HG02970 (cell line): Measurements from ENCODE around the gene ANTXRL.
"Not testable (repeated sequence)": the region's sequence is repeated elsewhere in the genome, so short reads cannot be mapped to it uniquely, and the experiment has no call there.

Source experiments
- ATAC-seq: cut with Tn5 transposase; IDR thresholded peaks from one replicate; pipeline ENCODE4 v1.9.1; 2021; ENCODE audit warnings: mild to moderate bottlenecking, moderate library complexity, moderate number of reproducible peaks; ENCODE audit not compliant: unreplicated experiment, low FRiP score

ANTXRL gene

DNA sequence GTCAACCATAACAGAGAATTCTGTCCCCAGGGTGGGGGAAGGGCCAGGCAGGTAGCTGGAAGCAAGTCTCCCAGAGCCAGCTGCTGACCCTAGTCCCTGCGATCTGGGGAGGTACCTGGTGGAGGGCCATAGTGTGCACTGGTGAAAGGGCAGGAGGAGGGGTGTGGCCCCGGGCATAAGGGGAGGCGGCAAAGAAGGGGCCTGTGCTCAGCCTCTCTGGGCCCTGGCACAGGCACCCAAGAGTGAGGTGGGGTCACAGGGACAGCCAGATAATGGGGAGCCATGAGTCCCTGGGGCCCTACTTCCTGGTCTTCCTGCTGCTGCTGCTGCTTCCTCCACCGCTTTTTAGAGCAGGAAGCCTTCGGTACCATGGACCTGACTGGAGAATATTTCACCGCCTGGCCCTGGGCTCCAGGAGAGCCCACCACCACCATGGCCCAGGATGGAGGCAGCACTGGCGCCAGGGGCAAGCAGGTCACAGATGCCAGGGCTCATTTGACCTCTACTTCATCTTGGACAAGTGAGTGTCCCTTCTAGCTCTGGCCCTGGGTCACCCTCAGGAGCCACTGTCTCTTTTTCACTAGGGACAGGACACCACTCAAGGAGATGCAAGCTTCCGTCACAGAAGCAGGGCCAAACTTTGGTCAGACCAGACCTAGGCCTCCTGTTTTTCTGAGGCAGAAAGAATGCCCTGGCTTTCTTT is at the start of gene ANTXRL:
TSS of gene ANTXRL (plus strand) at position 7 of the 703 bp plus-strand sequence. CDS start at position 273, 266 bp downstream.
- no peak for ATAC-seq

DNA sequence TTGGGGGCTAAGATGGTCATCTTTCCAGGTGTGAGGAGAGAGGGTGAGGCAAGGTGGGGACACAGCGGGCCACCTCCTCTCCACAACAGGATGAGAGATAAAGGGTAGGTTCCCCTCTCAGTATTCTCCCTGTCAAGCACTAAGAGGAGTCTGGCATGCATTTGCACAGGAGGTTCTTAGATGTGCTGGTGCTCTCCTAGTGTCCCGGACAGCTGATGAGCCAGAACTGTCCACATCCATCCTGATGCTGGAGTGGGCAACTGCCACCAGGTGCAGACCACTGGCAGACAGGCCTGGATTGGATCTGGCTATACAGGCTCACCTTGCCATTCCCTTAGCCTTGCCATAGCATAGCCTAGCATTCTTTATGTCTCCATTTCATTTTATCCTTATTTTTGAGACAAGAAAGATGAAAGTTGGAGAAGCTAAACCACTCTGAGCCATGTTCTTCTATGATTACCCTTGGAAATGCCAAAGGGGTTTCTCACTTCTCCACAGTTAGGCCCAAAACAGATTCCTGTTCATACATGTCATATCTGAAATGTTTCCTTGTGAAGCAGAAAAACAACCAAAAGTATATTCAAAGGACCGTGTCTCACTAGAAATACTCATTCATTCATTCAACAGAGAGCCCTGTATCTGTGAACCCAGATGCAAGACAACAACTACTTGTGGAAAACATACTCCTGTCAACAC is 48.8 kb upstream of the ANTXRL start:
- ATAC-seq: no peak

DNA sequence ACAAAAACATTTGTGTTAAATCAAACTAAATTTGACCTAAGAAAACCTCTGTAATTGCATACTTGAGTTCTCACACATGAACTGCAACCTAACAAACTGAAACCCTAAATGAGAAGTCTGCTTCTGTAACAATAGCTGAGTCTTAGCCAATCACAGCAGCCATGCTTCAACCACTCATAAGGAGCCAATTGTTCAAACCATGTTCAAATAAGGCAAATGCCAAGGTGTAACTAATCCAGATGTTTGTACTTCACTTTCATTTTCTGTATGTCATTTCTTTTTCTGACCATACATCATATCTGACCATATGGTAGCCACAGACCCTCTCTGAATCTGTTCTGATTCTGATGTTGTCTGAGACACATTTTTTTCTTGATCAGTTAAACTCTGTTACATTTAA is 47.5 kb upstream of the ANTXRL start:
- no peak for ATAC-seq

DNA sequence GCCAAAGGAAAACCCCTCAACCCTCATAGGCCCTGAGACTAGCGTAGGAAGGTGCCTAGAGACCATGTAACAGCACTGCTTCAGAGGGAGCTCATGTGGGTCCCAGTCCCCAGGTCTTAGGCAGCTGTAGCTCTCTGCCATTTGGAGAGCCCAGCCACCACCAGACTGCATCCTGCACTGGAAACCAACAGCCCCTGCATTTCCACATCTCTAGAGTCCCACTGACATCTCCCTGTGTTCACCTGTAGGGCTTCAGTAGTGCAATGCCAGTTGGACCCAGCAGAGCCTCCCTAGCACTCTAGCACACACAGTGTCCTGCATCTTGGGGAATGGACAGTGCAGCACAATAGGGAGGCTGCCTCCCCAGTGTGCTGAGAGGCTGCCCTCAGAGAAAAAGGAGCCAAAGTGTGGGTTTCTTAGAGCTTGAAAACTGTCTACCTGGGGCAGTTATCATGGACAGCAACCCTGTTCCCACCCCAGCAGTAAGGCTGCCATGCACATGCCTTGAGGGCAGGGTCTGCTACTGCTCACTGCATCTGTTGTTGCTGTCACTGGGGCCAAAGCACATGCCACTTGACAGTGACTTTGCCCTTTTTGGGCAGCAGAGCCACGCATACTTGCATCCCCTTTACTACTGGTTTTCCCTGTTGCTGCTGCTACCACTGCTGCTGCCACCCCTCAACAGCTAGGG is 46.7 kb upstream of the ANTXRL start:
- ATAC-seq: no peak

GRCh38 chr10:46240684-46241565 is 45.9 kb upstream of the ANTXRL start:
- no peak for ATAC-seq

DNA sequence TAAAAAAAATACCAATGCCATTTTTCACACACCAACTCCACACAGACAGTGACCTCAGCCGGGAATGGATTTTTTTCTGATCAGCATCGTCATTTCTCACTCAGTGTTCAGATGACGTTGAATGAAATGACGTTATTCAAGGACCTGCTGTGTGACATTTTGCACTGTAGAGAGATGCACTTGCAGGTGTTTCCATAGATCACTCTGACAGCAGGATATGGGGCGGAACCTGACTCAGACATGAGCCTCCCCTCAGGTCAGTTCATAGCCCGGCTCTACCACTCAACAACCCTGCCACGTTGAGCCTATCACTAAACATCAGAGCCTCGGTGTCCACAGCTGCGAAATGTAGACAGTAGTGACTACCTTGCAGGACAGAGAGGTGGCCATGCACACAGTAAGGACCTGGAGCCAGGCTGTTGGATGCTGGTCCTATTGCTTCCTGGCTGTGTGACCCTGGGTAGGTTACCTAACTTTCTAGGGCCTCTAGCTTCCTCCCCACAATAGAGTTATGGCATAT is 41.4 kb upstream of the ANTXRL start:
- no peak for ATAC-seq

DNA sequence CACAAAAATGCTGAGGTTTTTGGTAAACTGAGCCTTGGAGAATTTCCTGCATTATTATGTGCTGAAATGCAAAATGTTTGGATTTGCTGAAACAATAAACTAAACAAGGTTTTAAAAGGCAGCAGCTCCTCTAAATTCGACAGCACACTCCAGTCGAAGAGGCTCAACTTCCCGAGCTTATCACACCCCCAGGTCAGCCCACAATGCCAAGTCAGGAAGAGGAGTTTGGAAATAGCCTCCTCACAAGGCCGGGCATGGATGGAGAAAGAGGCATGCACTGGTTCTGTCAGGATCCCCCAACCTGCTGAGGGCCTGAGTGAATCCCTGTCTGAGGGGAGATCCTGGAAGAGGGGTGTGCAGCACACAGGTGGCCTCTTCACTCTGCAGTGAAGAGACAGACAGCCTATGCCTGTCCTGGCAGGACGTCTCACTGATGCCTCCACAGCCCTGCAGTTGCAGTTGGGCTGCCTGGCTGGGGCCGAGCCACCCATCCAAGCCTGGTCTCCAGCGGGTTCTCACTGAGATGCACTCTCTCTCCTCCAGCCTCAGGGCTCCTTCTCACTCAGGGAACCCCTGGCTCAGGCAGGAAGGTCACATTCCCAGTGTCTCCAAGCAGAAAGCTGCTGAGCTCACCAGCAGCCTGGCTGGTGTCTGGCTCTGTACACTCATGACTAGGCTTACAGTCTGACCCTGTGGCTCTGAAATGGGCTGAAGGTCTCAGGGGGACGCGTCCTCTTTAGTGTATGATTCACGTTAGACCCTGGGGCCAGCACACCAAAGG is 40.2 kb upstream of the ANTXRL start:
- ATAC-seq: not testable (repeated sequence)

DNA sequence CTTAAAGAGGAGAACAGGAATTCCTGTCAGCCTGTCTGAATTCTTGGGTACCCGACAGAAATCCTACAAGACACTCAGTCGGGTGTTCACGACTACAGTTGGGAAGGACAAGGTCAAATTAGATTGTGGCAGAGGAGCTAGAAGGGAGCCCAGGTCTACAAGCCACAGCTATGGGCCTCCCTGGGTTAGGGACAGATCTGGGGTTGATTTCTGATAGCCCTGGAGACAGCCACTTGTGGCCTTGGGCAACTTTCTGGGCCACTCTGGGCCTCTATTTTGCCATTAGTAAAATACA is 39.7 kb upstream of the ANTXRL start:
- ATAC-seq: no peak

DNA sequence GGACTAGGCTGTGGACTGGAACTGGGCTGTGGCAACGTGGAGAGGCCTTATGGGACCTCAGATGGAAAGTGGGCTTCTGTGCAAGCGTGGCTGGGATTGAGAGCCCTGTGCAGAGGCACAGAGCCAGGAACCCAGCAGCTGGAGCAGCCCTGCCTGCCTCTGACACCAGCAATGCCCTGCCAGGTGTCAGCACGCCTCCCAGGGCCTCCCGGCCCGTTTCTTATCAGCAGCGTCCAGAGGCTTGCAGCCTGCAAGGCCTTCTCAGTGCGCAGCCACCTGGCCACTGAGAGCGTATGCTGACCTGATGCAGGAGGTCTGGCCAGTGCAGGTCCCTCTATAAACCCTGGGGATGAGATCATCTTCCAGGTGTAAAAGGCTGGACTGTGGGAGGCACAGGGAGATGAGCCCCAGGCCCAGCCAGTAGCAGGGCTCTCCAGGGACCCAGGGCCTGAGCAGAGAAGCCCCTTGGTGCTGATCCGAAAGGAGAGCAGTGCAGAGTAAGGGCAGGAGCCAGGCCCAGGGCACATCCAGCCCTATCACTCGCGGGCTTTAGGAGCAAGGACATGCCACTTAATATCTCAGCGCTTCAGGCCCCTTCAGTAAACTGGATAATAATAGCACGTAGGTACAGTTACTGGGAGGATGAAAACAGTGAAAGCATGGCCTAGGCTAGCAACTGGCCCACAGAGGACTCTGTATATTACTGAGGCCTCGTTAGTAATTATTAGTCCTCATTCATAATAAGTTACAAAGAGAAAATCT is 38.8 kb upstream of the ANTXRL start:
- ATAC-seq: no peak

- no peak for ATAC-seq
Measured at GRCh38 chr10:46248651-46249146, 38.1 kb upstream of the ANTXRL start.

GRCh38 chr10:46249617-46250344 is 37.0 kb upstream of the ANTXRL start:
- ATAC-seq: not testable (repeated sequence)

GRCh38 chr10:46250481-46250880 is 36.3 kb upstream of the ANTXRL start:
- no peak for ATAC-seq

GRCh38 chr10:46250898-46251856 is 35.6 kb upstream of the ANTXRL start:
- no peak for ATAC-seq

DNA sequence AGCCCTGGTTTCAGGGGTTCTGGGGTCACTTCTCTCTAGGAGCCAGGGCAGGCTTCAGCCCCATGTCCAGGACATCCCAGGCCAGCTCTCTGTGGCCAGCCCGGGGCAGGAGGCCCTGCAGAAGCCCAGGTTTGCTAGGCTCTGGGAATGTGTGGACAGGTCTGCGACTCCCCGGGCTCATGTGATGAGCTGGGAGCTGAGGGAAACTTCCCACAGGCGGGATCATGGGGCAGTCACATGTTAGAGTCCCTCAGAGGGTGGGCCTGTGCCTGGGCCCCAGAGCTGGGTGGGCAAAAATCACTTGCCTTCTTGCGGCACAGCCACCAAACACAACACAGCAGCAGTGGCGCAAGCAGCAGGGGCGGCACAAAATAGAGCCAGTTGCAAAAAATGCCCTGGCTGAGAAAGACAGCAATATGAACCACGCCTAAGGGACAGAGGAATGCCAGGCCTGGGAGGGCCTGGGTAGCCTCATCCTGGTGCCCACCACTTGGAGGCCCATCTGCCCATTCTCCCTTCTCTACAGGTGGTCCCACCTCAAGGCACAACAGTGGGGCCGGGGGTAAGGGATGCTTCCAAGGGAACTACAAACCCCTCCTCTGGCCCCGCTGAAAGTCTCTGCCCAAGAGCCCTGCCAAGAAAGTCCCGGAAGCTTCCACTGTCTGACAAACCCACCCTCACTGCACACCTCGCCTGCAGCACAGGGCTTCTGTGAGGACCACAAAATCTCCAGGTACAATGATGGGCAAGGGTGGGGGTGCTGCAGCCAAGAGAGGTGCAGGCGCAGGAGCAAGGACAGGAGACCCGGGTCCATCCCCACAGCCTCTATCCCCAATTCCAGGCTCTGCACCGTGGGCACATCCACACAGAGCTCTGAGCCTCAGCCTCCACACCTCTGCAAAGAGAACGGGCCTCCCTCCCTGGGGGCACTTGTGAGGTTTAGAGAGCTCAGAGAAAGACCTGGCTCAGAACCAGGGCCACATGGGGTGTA is 34.6 kb upstream of the ANTXRL start:
- no peak for ATAC-seq

GRCh38 chr10:46253076-46254006 is 33.5 kb upstream of the ANTXRL start:
- no peak for ATAC-seq
